Ishikawa (cell line): ENCODE measurements around the gene ANP32A.
A peak's percentile ranks its signal among the peaks of the same experiment; 100 is the strongest.

Source experiments
- CEBPB ChIP-seq: IDR thresholded peaks from 2 replicates; pipeline ENCODE4 v1.6.1; 2012
- CREB1 ChIP-seq: IDR thresholded peaks from 2 replicates; pipeline ENCODE4 v1.6.1; 2012; ENCODE audit warnings: low read depth
- EGR1 ChIP-seq: IDR thresholded peaks from 2 replicates; pipeline ENCODE4 v1.6.1; 2012
- EP300 ChIP-seq: IDR thresholded peaks from 2 replicates; pipeline ENCODE4 v1.6.1; 2012; ENCODE audit warnings: borderline replicate concordance
- FOXM1 ChIP-seq: IDR thresholded peaks from 2 replicates; pipeline ENCODE4 v1.6.1; 2012; ENCODE audit warnings: low read depth, borderline replicate concordance
- NFIC ChIP-seq: IDR thresholded peaks from 2 replicates; pipeline ENCODE4 v1.6.1; 2012
- RAD21 ChIP-seq: IDR thresholded peaks from 2 replicates; pipeline ENCODE4 v1.6.1; 2012; ENCODE audit warnings: low read depth
- REST ChIP-seq: IDR thresholded peaks from 2 replicates; pipeline ENCODE4 v1.6.1; 2012; ENCODE audit warnings: low read depth, mild to moderate bottlenecking
- TAF1 ChIP-seq: IDR thresholded peaks from 2 replicates; pipeline ENCODE4 v1.6.1; 2012; ENCODE audit warnings: low read depth, mild to moderate bottlenecking
- TCF12 ChIP-seq: IDR thresholded peaks from 2 replicates; pipeline ENCODE4 v1.6.1; 2012; ENCODE audit warnings: low read depth
- TEAD4 ChIP-seq: IDR thresholded peaks from 2 replicates; pipeline ENCODE4 v1.6.1; 2012
- YY1 ChIP-seq: IDR thresholded peaks from 2 replicates; pipeline ENCODE4 v1.6.1; 2012; ENCODE audit warnings: low read depth
- ZBTB7A ChIP-seq: IDR thresholded peaks from 2 replicates; pipeline ENCODE4 v1.6.1; 2012; ENCODE audit warnings: low read depth
- TF ChIP-seq, protein P1 (sequence below): IDR thresholded peaks from 2 replicates; pipeline ENCODE4 v1.6.1; 2012
- TF ChIP-seq, protein P2 (sequence below): IDR thresholded peaks from 2 replicates; pipeline ENCODE4 v1.6.1; 2012

The ANP32A gene

GRCh38 chr15:68820295-68821189 is at the start of gene ANP32A:
TSS of gene ANP32A (minus strand) at chr15:68820895. CDS start at chr15:68820751, 144 bp downstream.
- TF ChIP-seq TEAD4 = peak; percentile 3; the same call in 1 of the 2 replicates
- TF ChIP-seq, protein P1, sequence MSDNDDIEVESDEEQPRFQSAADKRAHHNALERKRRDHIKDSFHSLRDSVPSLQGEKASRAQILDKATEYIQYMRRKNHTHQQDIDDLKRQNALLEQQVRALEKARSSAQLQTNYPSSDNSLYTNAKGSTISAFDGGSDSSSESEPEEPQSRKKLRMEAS = peak; percentile 44
- peak; percentile 40; the same call in 1 of the 2 replicates for TF ChIP-seq YY1
- peak; percentile 74 for TF ChIP-seq TAF1
- peak; percentile 27; the same call in 1 of the 2 replicates for TF ChIP-seq ZBTB7A
- TF ChIP-seq NFIC = no peak
- no peak; the same call in 1 of the 2 replicates for TF ChIP-seq TCF12

DNA sequence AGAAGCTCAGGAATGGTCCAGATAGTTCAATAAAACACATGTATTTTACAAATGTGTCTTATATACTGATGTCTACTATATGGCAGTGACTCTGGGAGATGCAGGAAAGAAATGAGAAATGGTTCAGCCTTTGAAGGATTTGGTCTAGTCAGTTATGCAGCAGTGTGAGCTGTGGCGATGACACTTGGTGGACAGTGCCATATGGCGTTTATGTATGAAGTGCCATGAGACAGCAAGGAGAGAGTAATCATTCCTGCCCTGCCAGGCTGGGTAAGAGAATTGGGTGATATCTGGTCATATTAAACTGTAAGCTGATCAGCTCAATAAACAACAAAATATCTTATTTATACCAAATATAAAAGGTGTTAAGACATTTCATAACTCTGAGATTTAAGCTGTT is 47.6 kb upstream of the ANP32A start:
- TF ChIP-seq TAF1 (no peak), EP300 (no peak), TCF12 (no peak), ZBTB7A (no peak)
- TF ChIP-seq, protein P1 = no peak

- TF ChIP-seq REST (no peak), YY1 (no peak), CEBPB (no peak), NFIC (no peak), TAF1 (no peak), CREB1 (no peak), RAD21 (no peak), EP300 (no peak), EGR1 (no peak), ZBTB7A (no peak)
- TF ChIP-seq, protein P2, sequence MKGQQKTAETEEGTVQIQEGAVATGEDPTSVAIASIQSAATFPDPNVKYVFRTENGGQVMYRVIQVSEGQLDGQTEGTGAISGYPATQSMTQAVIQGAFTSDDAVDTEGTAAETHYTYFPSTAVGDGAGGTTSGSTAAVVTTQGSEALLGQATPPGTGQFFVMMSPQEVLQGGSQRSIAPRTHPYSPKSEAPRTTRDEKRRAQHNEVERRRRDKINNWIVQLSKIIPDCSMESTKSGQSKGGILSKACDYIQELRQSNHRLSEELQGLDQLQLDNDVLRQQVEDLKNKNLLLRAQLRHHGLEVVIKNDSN = no peak
- TF ChIP-seq, protein P1 = no peak
Observed at GRCh38 chr15:68862415-68862814, 41.7 kb upstream of the ANP32A start.

DNA sequence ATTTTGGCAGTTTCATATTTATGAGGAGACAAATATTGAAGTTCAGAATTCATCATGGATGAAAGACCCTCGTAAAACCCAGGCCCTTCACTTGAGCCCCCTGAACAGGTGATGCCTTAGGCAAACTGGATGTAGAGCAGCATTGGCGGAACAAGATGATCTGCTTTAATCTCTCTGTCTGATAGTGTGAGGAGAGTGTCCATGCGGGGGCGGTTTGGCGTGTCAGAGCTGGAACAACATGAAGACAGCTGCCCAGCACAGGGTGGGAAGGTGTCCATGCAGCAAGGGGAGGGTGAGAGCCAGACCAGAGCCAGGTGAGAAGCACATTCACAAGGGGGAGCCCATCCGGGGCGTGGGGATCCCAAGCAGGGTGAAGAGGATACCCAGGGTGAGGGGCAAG is 31.8 kb upstream of the ANP32A start:
- TF ChIP-seq CEBPB = no peak
- TF ChIP-seq TAF1 = no peak
- TF ChIP-seq NFIC = no peak
- TF ChIP-seq, protein P1 = no peak
- no peak for TF ChIP-seq RAD21
- no peak for TF ChIP-seq TCF12
- no peak for TF ChIP-seq FOXM1
- TF ChIP-seq YY1 = no peak
- no peak for TF ChIP-seq REST
- TF ChIP-seq CREB1 = no peak
- TF ChIP-seq, protein P2 = no peak

DNA sequence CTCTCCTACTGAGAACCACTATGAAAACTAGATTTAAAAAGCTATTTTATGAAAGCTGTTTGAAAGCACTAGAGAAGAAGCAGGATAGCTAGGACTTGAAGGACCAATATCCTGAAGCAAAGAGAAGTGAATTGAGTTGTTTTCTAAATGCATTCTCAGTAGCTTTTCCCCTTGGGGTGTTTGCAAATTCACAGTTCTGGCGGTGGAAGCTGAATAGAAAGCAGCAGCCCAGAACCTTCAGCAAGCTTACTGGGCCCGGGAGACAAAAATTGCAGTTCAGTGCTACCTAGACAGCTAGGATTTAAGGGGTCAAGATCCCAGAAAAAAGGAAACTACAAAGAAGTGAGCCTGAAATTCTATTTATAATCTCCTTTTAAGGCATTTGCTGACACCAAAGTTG is 31.3 kb upstream of the ANP32A start:
- TF ChIP-seq ZBTB7A (no peak), EGR1 (no peak), CEBPB (no peak), TCF12 (no peak), FOXM1 (no peak), TAF1 (no peak), YY1 (no peak), NFIC (no peak), TEAD4 (no peak), RAD21 (no peak), REST (no peak)
- TF ChIP-seq, protein P2 = no peak
- TF ChIP-seq, protein P1 = no peak
